ENCODE results near the gene ZNF217.
"Not testable (repeated sequence)": the region's sequence is repeated elsewhere in the genome, so short reads cannot be mapped to it uniquely, and the experiment has no call there.

ZNF217 gene

GRCh38 chr20:53593466-53594007 is at the start of gene ZNF217:
Gene ZNF217 (minus strand): TSS chr20:53593839. CDS start chr20:53582826, 11,013 bp downstream.
- peak; percentile 68 for DNase-seq

GRCh38 chr20:53643031-53643832 is 49.6 kb upstream of the ZNF217 start:
- peak; percentile 74 for DNase-seq

- peak; percentile 42 for DNase-seq
Observed at GRCh38 chr20:53642196-53643030, 48.8 kb upstream of the ZNF217 start.

GRCh38 chr20:53639647-53640440 is 46.2 kb upstream of the ZNF217 start:
- no peak for DNase-seq

GRCh38 chr20:53639128-53639527 is 45.5 kb upstream of the ZNF217 start:
- no peak for DNase-seq

GRCh38 chr20:53637310-53637709 is 43.7 kb upstream of the ZNF217 start:
- not testable (repeated sequence) for DNase-seq

GRCh38 chr20:53636540-53637097 is 43.0 kb upstream of the ZNF217 start:
- no peak for DNase-seq

- DNase-seq, result no peak
Observed at GRCh38 chr20:53635221-53635620, 41.6 kb upstream of the ZNF217 start.

GRCh38 chr20:53631909-53632662 is 38.4 kb upstream of the ZNF217 start:
- no peak for DNase-seq

GRCh38 chr20:53629436-53629835 is 35.8 kb upstream of the ZNF217 start:
- DNase-seq, result no peak

- DNase-seq, result not testable (repeated sequence)
Observed at GRCh38 chr20:53628758-53629157, 35.1 kb upstream of the ZNF217 start.

GRCh38 chr20:53628076-53628475 is 34.4 kb upstream of the ZNF217 start:
- DNase-seq, result no peak

- not testable (repeated sequence) for DNase-seq
Observed at GRCh38 chr20:53627001-53627400, 33.4 kb upstream of the ZNF217 start.

GRCh38 chr20:53626584-53626983 is 32.9 kb upstream of the ZNF217 start:
- DNase-seq, result no peak

GRCh38 chr20:53625311-53626129 is 31.9 kb upstream of the ZNF217 start:
- no peak for DNase-seq

GRCh38 chr20:53624927-53625250 is 31.2 kb upstream of the ZNF217 start:
- DNase-seq, result not testable (repeated sequence)

- DNase-seq, result peak; percentile 54
Observed at GRCh38 chr20:53623454-53624211, 30.0 kb upstream of the ZNF217 start.

- DNase-seq, result no peak
Observed at GRCh38 chr20:53623134-53623453, 29.5 kb upstream of the ZNF217 start.

- DNase-seq, result no peak
Observed at GRCh38 chr20:53622247-53623133, 28.9 kb upstream of the ZNF217 start.

All from stimulated activated CD4-positive, alpha-beta T cell treated with anti-CD3 and anti-CD28 coated beads, Interleukin-4, amount 100 ng/mL, for 24 hours (primary cell).